ENCODE data around the gene NDUFA13. TPM values are rescaled to one million over a fixed set of nuclear protein-coding genes. Genes with fewer than 3 reads are reported as not detected.

The NDUFA13 gene
- total RNA-seq (2021) = 489 and 509 TPM in 2 replicates
- long read RNA-seq, transcript NDUFA13-204 (5 exons, 991 nt) = major isoform, 114 of 114 reads
- long read RNA-seq, partial matches to known transcripts = 0 of 114 reads
- long read RNA-seq, other reads (novel, unspliced or antisense) = 0 of 114 reads

DNA sequence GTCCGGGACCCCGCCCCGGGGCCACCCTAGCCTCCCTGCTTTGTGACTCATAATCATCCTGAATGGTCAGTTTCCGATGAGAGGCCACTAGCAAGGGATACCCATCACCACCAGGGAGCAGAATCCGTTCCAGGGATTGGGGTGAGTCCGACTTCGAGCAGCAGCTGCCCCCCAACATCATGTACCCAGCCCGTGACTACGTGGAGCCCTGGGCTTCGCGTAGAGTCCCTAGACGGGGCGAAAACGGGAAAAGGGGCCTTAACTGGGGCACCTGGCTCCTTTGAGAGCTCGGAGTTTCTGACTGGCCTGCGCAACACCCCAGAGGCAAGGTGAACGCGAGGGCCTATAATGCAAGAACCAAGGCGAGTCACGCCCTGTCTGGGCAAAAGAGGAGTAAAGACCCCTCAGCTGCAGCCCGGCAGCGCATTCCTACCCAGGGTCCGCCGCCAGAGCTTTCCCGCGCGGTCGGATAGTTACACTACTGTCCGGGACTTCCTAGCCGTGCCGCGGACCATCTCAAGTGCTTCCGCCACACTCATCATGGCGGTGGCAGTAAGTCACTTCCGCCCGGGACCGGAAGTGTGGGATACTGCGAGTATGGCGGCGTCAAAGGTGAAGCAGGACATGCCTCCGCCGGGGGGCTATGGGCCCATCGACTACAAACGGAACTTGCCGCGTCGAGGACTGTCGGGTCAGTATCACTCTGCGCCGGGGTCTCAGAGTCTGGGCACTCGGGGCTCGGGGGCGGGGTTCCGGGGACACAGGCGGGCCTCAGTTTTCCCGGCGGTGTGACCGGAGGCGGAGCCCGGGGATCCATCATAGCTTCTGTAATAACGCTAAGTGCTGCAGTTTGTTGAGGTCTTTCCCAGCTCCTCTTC lies at the start of gene NDUFA13:
TSS of gene NDUFA13 (plus strand) at position 584 of the 878 bp plus-strand sequence. CDS start at position 598, 14 bp downstream.
- Histone ChIP-seq H2BK120ac (ENCODE audit: low read depth, low read length, poor library complexity, severe bottlenecking) (no peak within 1 kb of the TSS), H4K91ac (ENCODE audit: insufficient read length, low read depth, low read length) (no peak within 1 kb of the TSS), H3K27ac (ENCODE audit: insufficient read length, low read depth, low read length) (no peak within 1 kb of the TSS), H2BK12ac (ENCODE audit: insufficient read length, low read depth, low read length) (no peak within 1 kb of the TSS), H3K4me2 (ENCODE audit: insufficient read depth, insufficient read length, low read length) (peak within 1 kb of the TSS; percentile 85), H2BK15ac (ENCODE audit: low read depth, low read length) (no peak within 1 kb of the TSS), H3K18ac (ENCODE audit: insufficient read length, low read depth, low read length) (peak within 1 kb of the TSS; percentile 69), H3K27me3 (ENCODE audit: insufficient read depth, low read length) (no peaks in the 10 kb centered on the region), H3K9ac (ENCODE audit: extremely low read depth, insufficient read length, low read length) (peak within 1 kb of the TSS; percentile 85), H3T11ph (ENCODE audit: low read length) (no peak within 1 kb of the TSS), H3K79me2 (ENCODE audit: insufficient read depth, low read length) (peaks cover 11% of the 10 kb centered on the region; the same call in 1 of the 2 replicates), H2AK5ac (ENCODE audit: insufficient read length, low read length) (no peak within 1 kb of the TSS), H2BK5ac (ENCODE audit: insufficient read length, low read length) (no peak within 1 kb of the TSS), H4K5ac (ENCODE audit: insufficient read length, low read depth, low read length) (no peak within 1 kb of the TSS), H2AFZ (ENCODE audit: low read length) (peak within 1 kb of the TSS; percentile 63), H4K20me1 (ENCODE audit: control insufficient read depth, insufficient read depth, insufficient read length) (no peaks in the 10 kb centered on the region), H4K8ac (replicated peaks; ENCODE audit: insufficient read length, low read depth, low read length) (no peak within 1 kb of the TSS), H3K4me1 (ENCODE audit: insufficient read depth, low read length) (no peaks in the 10 kb centered on the region), H3K23ac (ENCODE audit: insufficient read length, low read depth, low read length) (no peak within 1 kb of the TSS), H3K14ac (ENCODE audit: insufficient read depth, low read length) (peak within 1 kb of the TSS; percentile 69; the same call in 1 of the 2 replicates), H3K56ac (ENCODE audit: insufficient read length, low read depth, low read length) (no peak within 1 kb of the TSS), H3K79me1 (ENCODE audit: insufficient read depth, low read depth, low read length, poor library complexity, severe bottlenecking) (peaks cover 7% of the 10 kb centered on the region), H3K9me3 (ENCODE audit: control insufficient read depth, low read depth, low read length) (no peaks in the 10 kb centered on the region), H3K23me2 (ENCODE audit: insufficient read length, low read depth, low read length, poor library complexity, severe bottlenecking) (peaks cover 5% of the 10 kb centered on the region), H3K4ac (ENCODE audit: low read depth, low read length) (no peak within 1 kb of the TSS), H2BK20ac (ENCODE audit: low read depth, low read length, poor library complexity, severe bottlenecking) (no peak within 1 kb of the TSS)
- no CpG with 5 or more reads among the region's 61 CpGs for WGBS (ENCODE audit: extremely low coverage, insufficient read length, low lambda C conversion rate)
- Mint-ChIP-seq H3K27ac (peak within 1 kb of the TSS; percentile 87 to 96 (median 96)), H3K27me3 (ENCODE audit: low read depth) (0 out of 2 replicates have a peak, but pooled peaks cover under 1% of the 10 kb centered on the region), H3K4me1 (peaks cover 5 to 9% of the 10 kb centered on the region in 2 experiments), H3K9me3 (no peaks in the 10 kb centered on the region), H3K4me3 (peak within 1 kb of the TSS; percentile 91 to 94), H3K36me3 (ENCODE audit: insufficient read depth in 1 of 3, low read depth in 3 of 3) (peaks cover 10 to 30% (median 19%) of the 10 kb centered on the region in 3 experiments)
- peak; percentile 95 for DNase-seq
- TF ChIP-seq, protein P1, sequence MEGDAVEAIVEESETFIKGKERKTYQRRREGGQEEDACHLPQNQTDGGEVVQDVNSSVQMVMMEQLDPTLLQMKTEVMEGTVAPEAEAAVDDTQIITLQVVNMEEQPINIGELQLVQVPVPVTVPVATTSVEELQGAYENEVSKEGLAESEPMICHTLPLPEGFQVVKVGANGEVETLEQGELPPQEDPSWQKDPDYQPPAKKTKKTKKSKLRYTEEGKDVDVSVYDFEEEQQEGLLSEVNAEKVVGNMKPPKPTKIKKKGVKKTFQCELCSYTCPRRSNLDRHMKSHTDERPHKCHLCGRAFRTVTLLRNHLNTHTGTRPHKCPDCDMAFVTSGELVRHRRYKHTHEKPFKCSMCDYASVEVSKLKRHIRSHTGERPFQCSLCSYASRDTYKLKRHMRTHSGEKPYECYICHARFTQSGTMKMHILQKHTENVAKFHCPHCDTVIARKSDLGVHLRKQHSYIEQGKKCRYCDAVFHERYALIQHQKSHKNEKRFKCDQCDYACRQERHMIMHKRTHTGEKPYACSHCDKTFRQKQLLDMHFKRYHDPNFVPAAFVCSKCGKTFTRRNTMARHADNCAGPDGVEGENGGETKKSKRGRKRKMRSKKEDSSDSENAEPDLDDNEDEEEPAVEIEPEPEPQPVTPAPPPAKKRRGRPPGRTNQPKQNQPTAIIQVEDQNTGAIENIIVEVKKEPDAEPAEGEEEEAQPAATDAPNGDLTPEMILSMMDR (conservative IDR thresholded peaks at IDR 0.05) = 0 out of 3 replicates have a peak, but pooled peaks have one; percentile 18

All from H9 (cell line).